Upper lobe of left lung (tissue), 6 donors: ENCODE measurements around the gene RBSN. TPM values are rescaled to one million over a fixed set of nuclear protein-coding genes. Genes with fewer than 3 reads are reported as not detected.

ENCODE experiments used
- ATAC-seq, 2 donors: fragments of 200-7000 bp; cut with Tn5 transposase; one replicate each; pipeline ENCODE4 v1.9.1; 2022; ENCODE audit warnings: mild to moderate bottlenecking in 2 of 2, moderate library complexity in 2 of 2; ENCODE audit not compliant: low FRiP score in 2 of 2
- DNase-seq, 2 donors: peaks; one replicate each; pipeline ENCODE4 v3.0.0-alpha.2; 2019 to 2020
- H3K27ac ChIP-seq, 4 donors: fragments of 200-600 bp; sonication (generic); one replicate each; pipeline ENCODE4 v1.5.1; 2016 to 2019
- H3K27me3 ChIP-seq, 4 donors: fragments of 200-600 bp; sonication (generic); one replicate each; pipeline ENCODE4 v1.5.1; 2017 to 2019
- H3K36me3 ChIP-seq, 4 donors: fragments of 200-600 bp; sonication (generic); one replicate each; pipeline ENCODE4 v1.5.1; 2016 to 2019
- H3K4me1 ChIP-seq, 4 donors: fragments of 200-600 bp; sonication (generic); one replicate each; pipeline ENCODE4 v1.5.1; 2018 to 2019
- H3K4me3 ChIP-seq, 4 donors: fragments of 200-600 bp; sonication (generic); one replicate each; pipeline ENCODE4 v1.5.1; 2017 to 2019; ENCODE audit warnings: mild to moderate bottlenecking in 2 of 4, moderate library complexity in 1 of 4
- H3K9me3 ChIP-seq, 4 donors: fragments of 200-600 bp; sonication (generic); one replicate each; pipeline ENCODE4 v1.5.1; 2018 to 2019
- CTCF ChIP-seq, 6 experiments: fragments of 450-650 bp in 4 of 6; fragments of 200-600 bp in 2 of 6; sonication (generic) in 2 of 6; IDR thresholded peaks; one replicate each; pipeline ENCODE4 v1.5.1; 2016 to 2019; ENCODE audit warnings: antibody characterized with exemption in 6 of 6
- EP300 ChIP-seq, 4 donors: sonication (generic); formaldehyde crosslinking; IDR thresholded peaks; one replicate each; pipeline ENCODE4 v1.5.1; 2017; ENCODE audit warnings: antibody characterized with exemption in 4 of 4, control low read depth in 2 of 4
- POLR2A ChIP-seq, 4 donors: fragments of 450-650 bp; IDR thresholded peaks; one replicate each; pipeline ENCODE4 v1.5.1; 2016 to 2017; ENCODE audit warnings: antibody characterized with exemption in 4 of 4, mild to moderate bottlenecking in 2 of 4
- POLR2AphosphoS5 ChIP-seq, 2 donors: sonication (generic); formaldehyde crosslinking; IDR thresholded peaks; one replicate each; pipeline ENCODE4 v1.5.1; 2017; ENCODE audit warnings: antibody characterized with exemption in 2 of 2
- WGBS, 2 donors: methylation state at CpG; one replicate each; pipeline ENCODE4 v1.1.5; 2017 to 2018; 5-methylcytosine and 5-hydroxymethylcytosine counted together
- total RNA-seq, 6 donors: library from RNA; depleted of rRNA in 4 of 6; stranded (reverse); fragments of >200 nt in 4 of 6; gene quantifications; one replicate each; pipeline versions ENCODE4 v1.1.0 to v1.2.1, GENCODE V29; 2016 to 2021
- donor health status: DM: no; HTN: no; CAD: no; lungs with moderate emphysema.
- donor health status: DM: no; HTN: yes; CAD: no; lungs with severe emphysema.

RBSN gene
- total RNA-seq, 6 donors from 2014 or later: 24.5 to 72.3 (median 29.0) TPM

GRCh38 chr3:15043408-15044171 lies 55.4 kb downstream of the RBSN start:
- Histone ChIP-seq H3K27me3 (no peaks in the 10 kb centered on the region), H3K4me3 (no peak overlapping the region), H3K4me1 (peaks cover 2 to 11% (median 6%) of the 10 kb centered on the region in 4 donors), H3K9me3 (no peaks in the 10 kb centered on the region), H3K27ac (peak overlapping the region in 1 of 4 donors; percentile 1), H3K36me3 (peaks cover 34 to 100% (median 58%) of the 10 kb centered on the region in 4 donors)
- ATAC-seq (no peak), DNase-seq (no peak)
- no peak for TF ChIP-seq CTCF (IDR thresholded peaks at IDR 0.05)
- no peak for TF ChIP-seq EP300 (IDR thresholded peaks at IDR 0.05)
- no peak for TF ChIP-seq POLR2AphosphoS5 (IDR thresholded peaks at IDR 0.05)
- TF ChIP-seq POLR2A (IDR thresholded peaks at IDR 0.05): no peak
- 83 to 85% methylated on average over 9 to 11 of the region's 11 CpGs for WGBS, 2 donors

GRCh38 chr3:15042936-15043335 lies 56.0 kb downstream of the RBSN start:
- no peaks in the 10 kb centered on the region for H3K27me3 ChIP-seq
- peaks cover 34 to 100% (median 61%) of the 10 kb centered on the region in 4 donors for H3K36me3 ChIP-seq
- H3K4me1 ChIP-seq: peaks cover 2 to 11% (median 6%) of the 10 kb centered on the region in 4 donors
- no peak for TF ChIP-seq POLR2AphosphoS5 (IDR thresholded peaks at IDR 0.05)
- TF ChIP-seq CTCF (IDR thresholded peaks at IDR 0.05): no peak
- TF ChIP-seq EP300 (IDR thresholded peaks at IDR 0.05): no peak
- no peak for TF ChIP-seq POLR2A (IDR thresholded peaks at IDR 0.05)
- no peak for ATAC-seq
- H3K9me3 ChIP-seq: no peaks in the 10 kb centered on the region
- WGBS, 2 donors: 60 to 69% methylated on average over 3 of the region's 3 CpGs
- DNase-seq: no peak
- no peak overlapping the region for H3K27ac ChIP-seq
- no peak overlapping the region for H3K4me3 ChIP-seq

GRCh38 chr3:15041950-15042349 lies 57.0 kb downstream of the RBSN start:
- DNase-seq (peak in 1 of 2 donors; percentile 73), ATAC-seq (no peak)
- TF ChIP-seq POLR2AphosphoS5 (IDR thresholded peaks at IDR 0.05) (no peak), EP300 (IDR thresholded peaks at IDR 0.05) (no peak), POLR2A (IDR thresholded peaks at IDR 0.05) (no peak), CTCF (IDR thresholded peaks at IDR 0.05) (no peak)
- Histone ChIP-seq H3K4me3 (no peak overlapping the region), H3K36me3 (peaks cover 34 to 100% (median 62%) of the 10 kb centered on the region in 4 donors), H3K4me1 (peaks cover 2 to 11% (median 6%) of the 10 kb centered on the region in 4 donors), H3K9me3 (no peaks in the 10 kb centered on the region), H3K27ac (no peak overlapping the region), H3K27me3 (no peaks in the 10 kb centered on the region)
- WGBS, 2 donors: 72 to 82% methylated on average over 3 of the region's 3 CpGs

GRCh38 chr3:15040844-15041243 lies 58.1 kb downstream of the RBSN start:
- no peak for ATAC-seq
- WGBS, 2 donors: 75 to 92% methylated on average over 3 of the region's 3 CpGs
- Histone ChIP-seq H3K9me3 (no peaks in the 10 kb centered on the region), H3K27me3 (no peaks in the 10 kb centered on the region), H3K4me3 (no peak overlapping the region), H3K4me1 (peaks cover 2 to 11% (median 6%) of the 10 kb centered on the region in 4 donors), H3K27ac (no peak overlapping the region), H3K36me3 (peaks cover 28 to 100% (median 63%) of the 10 kb centered on the region in 4 donors)
- TF ChIP-seq POLR2AphosphoS5 (IDR thresholded peaks at IDR 0.05) (no peak), POLR2A (IDR thresholded peaks at IDR 0.05) (no peak), EP300 (IDR thresholded peaks at IDR 0.05) (no peak), CTCF (IDR thresholded peaks at IDR 0.05) (no peak)
- DNase-seq: no peak
